Naive thymus-derived CD4-positive, alpha-beta T cell (primary cell): Measurements from ENCODE around the gene AMIGO2. TPM values are rescaled to one million over a fixed set of nuclear protein-coding genes. Genes with fewer than 3 reads are reported as not detected.
"Not testable (repeated sequence)": the region's sequence is repeated elsewhere in the genome, so short reads cannot be mapped to it uniquely, and the experiment has no call there.

ENCODE experiments used
- ATAC-seq: fragments of 150-1000 bp; cut with Tn5 transposase; 2 replicates; pipeline ENCODE4 v1.10.0; 2021; ENCODE audit warnings: mild to moderate bottlenecking, moderate library complexity
- CTCF ChIA-PET: fragments of 350-600 bp; sonication (Branson Sonifier 250); formaldehyde crosslinking; loops from one replicate; lab custom pipeline; 2021; ENCODE audit warnings: antibody characterized with exemption; lab: Charles Lee
- POLR2A ChIA-PET: fragments of 350-600 bp; sonication (Branson Sonifier 250); formaldehyde crosslinking; loops from one replicate; lab custom pipeline; 2021; ENCODE audit warnings: antibody characterized with exemption, inconsistent platforms; lab: Charles Lee
- DNase-seq, 9 donors: peaks; one replicate each; pipeline versions ENCODE4 v3.0.0 to v3.0.0-alpha.2; 2020 to 2022; ENCODE audit warnings: mixed read lengths in 1 of 9
- H3K27ac ChIP-seq: one replicate; pipeline ENCODE4 v1.7.0; 2013; ENCODE audit warnings: mild to moderate bottlenecking, low read depth, low read length, moderate library complexity
- H3K27me3 ChIP-seq, 2 donors: one replicate each; pipeline ENCODE4 v1.7.0; 2013; ENCODE audit warnings: low read length in 2 of 2, mild to moderate bottlenecking in 2 of 2, moderate library complexity in 2 of 2; ENCODE audit not compliant: control insufficient read depth in 2 of 2, insufficient read depth in 2 of 2
- H3K36me3 ChIP-seq, 3 experiments: 1 replicate in 2 of 3; 2 replicates in 1 of 3; pipeline ENCODE4 v1.7.0; 2013; ENCODE audit warnings: low read length in 3 of 3, mild to moderate bottlenecking in 3 of 3, moderate library complexity in 1 of 3; ENCODE audit not compliant: insufficient read depth in 3 of 3, control insufficient read depth in 2 of 3
- H3K4me1 ChIP-seq, 2 donors: one replicate each; pipeline ENCODE4 v1.7.0; 2013; ENCODE audit warnings: low read length in 2 of 2, mild to moderate bottlenecking in 2 of 2, moderate library complexity in 1 of 2; ENCODE audit not compliant: control insufficient read depth in 2 of 2, insufficient read depth in 2 of 2
- H3K4me3 ChIP-seq: 2 replicates; pipeline ENCODE4 v1.7.0; 2013; ENCODE audit warnings: mild to moderate bottlenecking, low read length
- H3K9me3 ChIP-seq, 3 experiments: 1 replicate in 2 of 3; 2 replicates in 1 of 3; pipeline ENCODE4 v1.7.0; 2013; ENCODE audit warnings: low read length in 3 of 3; ENCODE audit not compliant: control insufficient read depth in 2 of 3
- H3K27ac Mint-ChIP-seq, 9 donors: one replicate each; pipeline ENCODE4 v1.8.0; 2020 to 2022; ENCODE audit warnings: mixed read lengths in 9 of 9, mild to moderate bottlenecking in 8 of 9, moderate library complexity in 5 of 9, inconsistent platforms in 2 of 9
- H3K27me3 Mint-ChIP-seq, 5 donors: one replicate each; pipeline ENCODE4 v1.8.0; 2021 to 2022; ENCODE audit warnings: mixed read lengths in 5 of 5, mild to moderate bottlenecking in 1 of 5
- H3K36me3 Mint-ChIP-seq, 5 donors: one replicate each; pipeline ENCODE4 v1.8.0; 2020 to 2022; ENCODE audit warnings: mixed read lengths in 5 of 5, mild to moderate bottlenecking in 3 of 5, inconsistent platforms in 1 of 5
- H3K4me1 Mint-ChIP-seq, 7 donors: one replicate each; pipeline ENCODE4 v1.8.0; 2020 to 2022; ENCODE audit warnings: mixed read lengths in 7 of 7, mild to moderate bottlenecking in 3 of 7, inconsistent platforms in 1 of 7
- H3K4me3 Mint-ChIP-seq, 10 donors: one replicate each; pipeline ENCODE4 v1.8.0; 2020 to 2022; ENCODE audit warnings: mild to moderate bottlenecking in 10 of 10, mixed read lengths in 10 of 10, moderate library complexity in 6 of 10, inconsistent platforms in 2 of 10
- H3K9me3 Mint-ChIP-seq, 11 donors: one replicate each; pipeline ENCODE4 v1.8.0; 2020 to 2022; ENCODE audit warnings: mixed read lengths in 11 of 11, mild to moderate bottlenecking in 4 of 11, inconsistent platforms in 1 of 11, moderate library complexity in 1 of 11
- intact Hi-C, 2 donors: fragments of 100-400 bp; cut with micrococcal nuclease; formaldehyde crosslinking; loops; one replicate each; pipeline ENCODE4 v1.15.1; 2023
- polyA plus RNA-seq, 2 donors: library from polyadenylated mRNA; unstranded; fragments of 300-500 nt; fragmentation: Illumina TruSeq; gene quantifications; one replicate each; pipeline ENCODE4 v1.2.3, GENCODE V29; 2021
- total RNA-seq, 6 experiments: library from RNA in 5 of 6; stranded (reverse) in 5 of 6; gene quantifications; 1 replicate in 5 of 6; 2 replicates in 1 of 6; pipeline ENCODE4 v1.2.3 and lab custom pipeline; 2021 to 2026

AMIGO2 gene
- total and polyA plus RNA-seq, 7 experiments from 2014 or later = 6.8 to 30.4 (median 13.4) TPM

DNA sequence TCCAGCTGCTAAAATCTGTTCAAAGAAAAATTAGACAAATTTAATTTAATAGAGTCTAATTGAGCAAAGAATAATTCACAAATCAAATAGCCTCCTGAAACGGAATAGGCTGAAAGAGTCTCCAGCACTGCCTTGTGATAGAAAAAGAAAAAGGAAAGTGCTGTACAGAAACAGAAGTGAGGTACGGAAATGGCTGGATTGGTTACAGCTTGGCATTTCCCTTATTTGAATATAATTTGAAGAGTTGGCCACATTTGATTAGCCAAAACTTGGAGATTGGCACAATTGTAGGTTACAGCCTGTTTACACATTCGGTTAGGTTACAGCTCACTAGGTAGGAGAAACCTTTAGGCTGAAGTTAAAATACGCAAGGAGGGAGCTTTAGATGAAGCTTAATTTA lies 25.1 kb downstream of the AMIGO2 start:
- intact Hi-C loops = no loop called here
- H3K36me3 Mint-ChIP-seq = peaks cover 0 to 15% (median 10%) of the 10 kb centered on the region in 5 donors
- ChIA-PET POLR2A (interaction anchor here (1.4 kb wide), 1 partner anchor 19 kb away, joined by 3 read pairs; no protein-coding TSS in a partner anchor), CTCF (interaction anchor here (1.0 kb wide), 1 partner anchor 333 kb away, joined by 3 read pairs; no protein-coding TSS in a partner anchor)
- Histone ChIP-seq H3K4me3 (no peak overlapping the region), H3K9me3 (peaks cover 0 to 7% (median 0%) of the 10 kb centered on the region in 3 experiments), H3K27ac (no peak overlapping the region), H3K27me3 (no peaks in the 10 kb centered on the region), H3K36me3 (no peaks in the 10 kb centered on the region), H3K4me1 (no peaks in the 10 kb centered on the region)
- H3K4me3 Mint-ChIP-seq = no peak overlapping the region
- no peak overlapping the region for H3K27ac Mint-ChIP-seq
- ATAC-seq = no peak
- H3K4me1 Mint-ChIP-seq = peaks cover 0 to 1% (median 0%) of the 10 kb centered on the region in 7 donors
- peaks cover 10 to 42% (median 19%) of the 10 kb centered on the region in 11 donors for H3K9me3 Mint-ChIP-seq
- peaks cover 0 to 3% (median 0%) of the 10 kb centered on the region in 5 donors for H3K27me3 Mint-ChIP-seq
- DNase-seq = no peak

DNA sequence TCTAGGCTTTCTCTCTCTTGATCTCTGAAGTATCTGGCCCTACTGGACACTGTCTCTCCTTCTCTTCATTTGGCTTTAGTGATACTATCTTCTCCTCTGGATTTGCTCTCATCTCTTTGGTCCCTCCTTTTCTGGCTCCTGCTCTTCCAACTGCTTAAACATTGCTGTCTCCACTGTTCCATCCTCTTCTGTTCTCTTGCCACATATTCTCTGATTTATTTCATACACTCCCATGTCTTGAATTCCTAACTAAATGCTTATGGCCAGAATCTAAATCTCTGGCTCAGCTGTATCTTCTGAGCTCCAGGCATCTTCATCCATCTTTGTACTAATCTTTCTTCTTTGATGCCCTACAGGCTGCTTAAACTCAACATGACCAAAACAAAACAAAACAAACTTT lies 25.8 kb downstream of the AMIGO2 start:
- H3K4me3 Mint-ChIP-seq = no peak overlapping the region
- intact Hi-C loops = no loop called here
- POLR2A ChIA-PET = interaction anchor here (0.5 to 1.4 kb wide), 2 partner anchors 18 to 350 kb away, joined by 3 read pairs; no protein-coding TSS in a partner anchor
- peaks cover 0 to 1% (median 0%) of the 10 kb centered on the region in 7 donors for H3K4me1 Mint-ChIP-seq
- H3K27me3 ChIP-seq = no peaks in the 10 kb centered on the region
- peaks cover 10 to 44% (median 19%) of the 10 kb centered on the region in 11 donors for H3K9me3 Mint-ChIP-seq
- H3K4me3 ChIP-seq = no peak overlapping the region
- no peaks in the 10 kb centered on the region for H3K4me1 ChIP-seq
- peaks cover 0 to 7% (median 0%) of the 10 kb centered on the region in 3 experiments for H3K9me3 ChIP-seq
- H3K36me3 Mint-ChIP-seq = peaks cover 0 to 15% (median 10%) of the 10 kb centered on the region in 5 donors
- DNase-seq (no peak), ATAC-seq (no peak)
- no peaks in the 10 kb centered on the region for H3K36me3 ChIP-seq
- H3K27me3 Mint-ChIP-seq = peaks cover 0 to 3% (median 0%) of the 10 kb centered on the region in 5 donors
- no peak overlapping the region for H3K27ac Mint-ChIP-seq
- no peak overlapping the region for H3K27ac ChIP-seq
- CTCF ChIA-PET = no interaction called here

DNA sequence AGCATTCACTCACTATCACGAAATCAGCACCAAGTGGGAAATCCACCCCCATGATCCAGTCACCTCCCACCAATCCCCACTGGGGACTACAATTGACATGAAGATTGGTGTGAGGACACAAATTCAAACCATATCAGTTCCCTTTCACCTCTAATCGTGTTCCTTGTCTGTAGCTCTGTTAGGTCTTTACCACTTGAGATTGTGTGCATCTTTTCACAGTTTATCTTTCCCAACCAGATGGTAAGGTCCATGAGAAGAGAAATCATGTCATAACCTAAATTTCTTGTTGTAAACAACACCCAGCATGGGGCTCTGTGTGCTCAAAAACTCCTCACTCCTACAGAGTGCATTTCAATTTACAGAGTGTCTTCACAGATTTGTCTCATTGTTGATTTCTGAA lies 27.5 kb downstream of the AMIGO2 start:
- ATAC-seq (no peak), DNase-seq (no peak)
- ChIA-PET CTCF (no interaction called here), POLR2A (interaction anchor here (0.6 kb wide), 1 partner anchor 10 kb away, joined by 3 read pairs; no protein-coding TSS in a partner anchor)
- peaks cover 0 to 1% (median 0%) of the 10 kb centered on the region in 7 donors for H3K4me1 Mint-ChIP-seq
- H3K9me3 Mint-ChIP-seq = peaks cover 11 to 48% (median 17%) of the 10 kb centered on the region in 11 donors
- no peaks in the 10 kb centered on the region for H3K27me3 ChIP-seq
- peaks cover 0 to 15% (median 10%) of the 10 kb centered on the region in 5 donors for H3K36me3 Mint-ChIP-seq
- no peak overlapping the region for H3K4me3 ChIP-seq
- no peak overlapping the region for H3K4me3 Mint-ChIP-seq
- peaks cover 0 to 3% (median 0%) of the 10 kb centered on the region in 5 donors for H3K27me3 Mint-ChIP-seq
- intact Hi-C loops = no loop called here
- H3K9me3 ChIP-seq = peaks cover 0 to 7% (median 0%) of the 10 kb centered on the region in 3 experiments
- no peak overlapping the region for H3K27ac Mint-ChIP-seq
- H3K4me1 ChIP-seq = no peaks in the 10 kb centered on the region
- no peaks in the 10 kb centered on the region for H3K36me3 ChIP-seq
- H3K27ac ChIP-seq = no peak overlapping the region

DNA sequence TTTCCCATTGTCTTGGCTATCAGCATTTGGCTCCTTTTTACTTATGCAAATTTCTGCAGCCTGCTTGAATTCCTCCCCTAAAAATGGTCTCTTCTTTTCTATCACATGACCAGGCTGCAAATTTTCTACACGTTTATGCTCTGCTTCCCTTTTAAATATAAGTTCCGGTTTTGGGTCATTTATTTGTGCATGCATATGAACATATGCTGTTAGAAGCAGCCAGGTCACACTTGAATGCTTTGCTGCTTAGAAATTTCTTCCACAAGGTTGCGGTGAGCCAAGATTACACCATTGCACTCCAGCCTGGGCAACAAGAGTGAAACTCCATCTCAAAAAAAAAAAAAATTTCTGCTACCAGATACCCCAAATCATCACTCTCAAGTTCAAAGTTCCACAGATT lies 28.5 kb downstream of the AMIGO2 start:
- H3K4me3 ChIP-seq, H3K4me3 Mint-ChIP-seq, H3K4me1 Mint-ChIP-seq, H3K4me1 ChIP-seq, H3K27ac ChIP-seq, DNase-seq, POLR2A ChIA-PET, H3K27ac Mint-ChIP-seq, H3K27me3 Mint-ChIP-seq, H3K9me3 ChIP-seq, intact Hi-C loops, H3K36me3 ChIP-seq, H3K27me3 ChIP-seq, ATAC-seq: not testable (repeated sequence)
- H3K9me3 Mint-ChIP-seq = peaks cover 10 to 44% (median 13%) of the 10 kb centered on the region in 11 donors
- peaks cover 0 to 12% (median 10%) of the 10 kb centered on the region in 5 donors for H3K36me3 Mint-ChIP-seq
- CTCF ChIA-PET = interaction anchor here (0.6 kb wide), 1 partner anchor 19 kb away, joined by 3 read pairs; no protein-coding TSS in a partner anchor

DNA sequence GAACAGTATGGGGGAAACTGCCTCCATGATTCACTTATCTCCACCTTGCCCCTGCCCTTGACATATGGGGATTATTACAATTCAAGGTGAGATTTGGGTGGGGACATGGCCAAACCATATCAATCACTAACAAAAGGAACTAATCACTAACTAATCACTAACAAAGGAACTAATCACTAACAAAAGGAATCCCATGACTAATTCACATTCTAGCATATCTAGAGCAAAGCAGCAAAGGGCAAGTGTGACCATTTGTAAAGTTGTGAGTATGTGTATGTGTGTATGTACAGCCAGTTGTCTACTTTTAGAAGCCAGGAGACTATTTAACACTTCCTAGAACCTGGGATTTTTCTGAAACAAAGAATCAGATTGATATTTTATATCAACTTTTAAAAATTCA lies 31.2 kb downstream of the AMIGO2 start:
- H3K4me1 Mint-ChIP-seq = no peaks in the 10 kb centered on the region
- no peak for DNase-seq
- peaks cover 0 to 11% (median 10%) of the 10 kb centered on the region in 5 donors for H3K36me3 Mint-ChIP-seq
- no peak for ATAC-seq
- no peak overlapping the region for H3K27ac Mint-ChIP-seq
- H3K4me1 ChIP-seq = no peaks in the 10 kb centered on the region
- CTCF ChIA-PET = no interaction called here
- peaks cover 0 to 12% (median 0%) of the 10 kb centered on the region in 5 donors for H3K27me3 Mint-ChIP-seq
- H3K9me3 ChIP-seq = peaks cover 0 to 7% (median 0%) of the 10 kb centered on the region in 3 experiments
- intact Hi-C loops = no loop called here
- POLR2A ChIA-PET = interaction anchor here (0.8 kb wide), 1 partner anchor 292 kb away, joined by 3 read pairs; no protein-coding TSS in a partner anchor
- H3K4me3 ChIP-seq = no peak overlapping the region
- H3K27ac ChIP-seq = no peak overlapping the region
- H3K4me3 Mint-ChIP-seq = no peak overlapping the region
- H3K9me3 Mint-ChIP-seq = peaks cover 8 to 38% (median 12%) of the 10 kb centered on the region in 11 donors
- H3K27me3 ChIP-seq = peaks cover 0 to 3% of the 10 kb centered on the region in 2 donors
- H3K36me3 ChIP-seq = no peaks in the 10 kb centered on the region

DNA sequence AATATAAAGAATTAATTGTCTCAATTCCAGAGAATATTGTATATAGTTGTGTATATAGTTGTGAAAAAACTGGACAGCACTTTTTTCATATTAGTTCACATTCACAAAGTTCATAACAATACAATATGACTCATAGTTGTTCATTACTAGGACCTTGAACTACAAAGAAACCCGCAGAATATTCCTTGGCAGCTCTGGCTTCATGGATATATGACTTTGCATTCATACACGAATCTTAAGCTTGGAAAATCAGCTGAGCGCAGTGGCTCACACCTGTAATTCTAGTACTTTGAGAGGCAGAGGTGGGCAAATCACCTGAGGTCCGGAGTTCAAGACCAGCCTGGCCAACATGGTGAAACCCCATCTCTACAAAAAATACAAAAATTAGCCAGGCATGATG lies 38.4 kb downstream of the AMIGO2 start:
- peaks cover 0 to 3% (median 0%) of the 10 kb centered on the region in 5 donors for H3K36me3 Mint-ChIP-seq

More for the DNA sequence above, 38.4 kb downstream of the AMIGO2 start:
- no peak overlapping the region for H3K27ac Mint-ChIP-seq
- H3K9me3 Mint-ChIP-seq = peaks cover 0 to 3% (median 0%) of the 10 kb centered on the region in 11 donors
- H3K4me1 Mint-ChIP-seq = no peaks in the 10 kb centered on the region
- ATAC-seq (no peak), DNase-seq (no peak)
- no peaks in the 10 kb centered on the region for H3K9me3 ChIP-seq
- H3K27me3 ChIP-seq = peaks cover 0 to 3% of the 10 kb centered on the region in 2 donors
- CTCF ChIA-PET = interaction anchor here (1.1 kb wide), 1 partner anchor 8 kb away, joined by 3 read pairs; no protein-coding TSS in a partner anchor
- intact Hi-C loops = no loop called here
- H3K4me3 Mint-ChIP-seq = no peak overlapping the region
- H3K27me3 Mint-ChIP-seq = peaks cover 0 to 10% (median 0%) of the 10 kb centered on the region in 5 donors
- H3K27ac ChIP-seq = no peak overlapping the region
- no peaks in the 10 kb centered on the region for H3K4me1 ChIP-seq
- H3K36me3 ChIP-seq = no peaks in the 10 kb centered on the region
- H3K4me3 ChIP-seq = no peak overlapping the region
- POLR2A ChIA-PET = no interaction called here
